Right lung (tissue), 5 donors: ENCODE data around the gene C19orf85. TPM values are rescaled to one million over a fixed set of nuclear protein-coding genes. Genes with fewer than 3 reads are reported as not detected.

Source experiments
- DNase-seq, 2 donors: peaks; one replicate each; pipeline ENCODE4 v3.0.0-alpha.2; 2013
- polyA plus RNA-seq, 5 donors: library from polyadenylated mRNA; unstranded; fragments of 120-200 nt; gene quantifications; one replicate each; pipeline versions ENCODE4 v1.2.1 to v1.2.3, GENCODE V29; 2013; ENCODE audit warnings: inconsistent platforms in 1 of 5, low replicate concordance in 1 of 5; ENCODE audit not compliant: insufficient read length in 5 of 5, insufficient read depth in 1 of 5

C19orf85 gene
- polyA plus RNA-seq, 5 donors = not detected

GRCh38 chr19:55489711-55490477 is 25.3 kb upstream of the C19orf85 start:
- DNase-seq = no peak

DNA sequence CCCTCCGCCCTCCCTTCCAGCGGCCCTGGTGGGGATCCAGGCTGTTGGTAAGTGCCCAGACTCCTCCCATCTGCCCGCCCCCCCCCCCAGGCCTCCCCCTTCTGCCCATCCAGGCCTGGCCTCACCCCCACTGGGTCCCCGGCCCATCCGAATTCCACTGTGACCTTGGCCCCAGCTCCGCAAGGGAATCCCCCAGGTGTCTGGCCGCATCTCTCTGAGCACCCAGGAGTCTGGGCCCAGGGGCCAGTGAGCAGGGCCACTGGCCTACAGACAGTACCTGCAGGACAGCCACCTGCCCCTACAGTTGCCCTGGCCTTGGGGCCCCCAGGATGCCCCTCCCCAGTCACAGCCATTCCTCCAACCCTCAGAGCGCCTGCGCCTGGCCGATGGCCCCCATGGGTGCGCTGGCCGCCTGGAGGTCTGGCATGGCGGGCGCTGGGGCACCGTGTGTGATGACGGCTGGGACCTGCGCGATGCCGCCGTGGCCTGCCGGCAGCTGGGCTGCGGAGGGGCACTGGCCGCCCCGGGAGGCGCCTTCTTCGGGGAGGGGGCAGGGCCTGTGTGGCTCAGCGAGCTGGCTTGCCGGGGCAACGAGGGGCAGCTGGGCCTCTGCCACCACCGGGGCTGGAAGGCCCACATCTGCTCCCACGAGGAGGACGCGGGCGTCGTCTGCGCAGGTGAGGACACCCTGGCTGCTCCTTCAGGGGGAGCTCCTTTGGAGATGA is 24.6 kb upstream of the C19orf85 start:
- DNase-seq = no peak

DNA sequence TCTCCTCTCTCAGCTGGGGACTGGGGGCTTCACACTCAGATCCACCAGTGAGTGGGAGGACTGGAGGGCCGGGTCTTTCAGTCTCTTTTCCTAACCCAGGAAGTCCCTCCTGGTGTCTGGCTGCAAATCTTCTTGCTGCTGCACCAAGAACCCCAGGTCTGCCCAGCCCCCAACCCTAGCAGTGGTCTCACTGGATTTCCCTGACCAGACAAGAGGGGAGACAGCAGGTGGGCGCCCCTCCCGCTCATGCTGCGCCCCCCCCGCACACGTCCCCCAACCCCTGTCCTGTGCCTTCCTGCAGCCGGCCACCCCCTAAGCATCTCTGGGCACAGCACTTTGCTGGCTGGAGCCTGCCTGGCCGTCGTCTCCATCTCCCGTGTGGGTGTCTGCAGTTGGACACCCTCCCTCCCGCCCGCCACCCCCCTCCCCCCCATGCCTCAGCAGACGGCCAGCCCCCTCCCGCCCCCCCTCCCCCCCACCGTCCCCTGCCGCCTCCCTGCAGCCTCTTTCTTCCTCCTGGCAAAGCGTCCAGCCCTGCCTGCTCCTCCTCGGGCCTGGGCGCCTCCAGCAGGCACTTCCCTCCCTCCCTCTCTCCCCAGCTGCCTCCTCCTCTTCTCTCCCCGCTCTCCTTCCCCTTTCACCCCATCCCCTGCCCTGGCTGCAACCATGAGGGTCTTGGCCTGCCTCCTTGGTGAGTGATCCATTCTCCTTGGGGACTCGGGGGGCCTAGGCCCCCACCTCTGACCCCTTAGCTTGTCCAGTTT is 23.6 kb upstream of the C19orf85 start, which contains the start of gene SSC5D:
Gene SSC5D, plus strand, starts transcription at position 513 of the 764 bp plus-strand sequence. Its CDS starts 154 bp downstream, at position 667.
- DNase-seq = peak in 1 of 2 donors; percentile 42

DNA sequence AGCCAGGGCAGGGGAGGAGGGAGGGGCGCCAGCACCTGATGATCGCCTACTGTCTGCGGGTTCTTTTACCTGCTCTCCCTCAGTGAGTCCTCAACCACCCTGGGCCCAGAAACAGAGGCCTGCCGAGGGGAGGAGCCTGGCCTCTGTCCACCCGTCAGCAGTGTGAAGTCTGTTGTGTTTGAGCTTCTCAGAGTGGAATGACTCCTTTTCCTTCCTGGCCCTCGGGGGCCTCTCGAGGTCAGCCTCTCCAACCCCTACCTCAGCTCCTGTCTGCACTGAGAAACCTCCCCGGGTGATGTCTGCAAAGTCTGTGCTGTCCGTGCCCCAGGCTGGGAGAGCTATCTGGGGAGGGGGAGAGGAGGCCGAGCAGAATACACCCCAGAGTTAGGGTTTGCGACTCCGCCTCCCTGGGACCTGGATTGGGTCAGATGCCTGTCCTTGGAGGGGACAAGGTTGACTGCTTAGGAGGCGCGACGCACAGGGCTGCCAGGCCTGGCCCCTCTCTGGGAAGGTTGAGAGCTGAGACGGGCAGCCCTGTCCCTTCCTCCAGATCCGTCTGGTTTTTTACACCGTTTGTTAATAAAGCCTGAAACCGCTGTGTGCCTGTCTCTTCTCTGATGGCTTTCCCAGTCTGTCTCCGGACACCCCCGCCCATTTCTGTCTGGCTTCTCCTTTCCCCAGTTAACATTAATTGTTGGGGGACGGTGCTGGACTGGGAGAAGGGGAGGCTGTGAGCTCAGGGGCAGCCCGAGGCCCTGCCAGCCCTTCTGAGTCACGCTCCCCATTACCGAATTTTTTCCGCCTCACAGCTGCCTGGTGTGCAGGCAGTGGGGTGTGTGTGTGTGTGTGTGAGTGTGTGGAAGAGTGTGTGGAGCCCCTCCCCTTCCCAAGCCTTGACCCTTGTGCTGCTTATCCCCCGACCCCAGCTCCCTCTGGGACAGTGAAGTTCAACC is 22.7 kb upstream of the C19orf85 start:
- peak in 1 of 2 donors; percentile 59 for DNase-seq

DNA sequence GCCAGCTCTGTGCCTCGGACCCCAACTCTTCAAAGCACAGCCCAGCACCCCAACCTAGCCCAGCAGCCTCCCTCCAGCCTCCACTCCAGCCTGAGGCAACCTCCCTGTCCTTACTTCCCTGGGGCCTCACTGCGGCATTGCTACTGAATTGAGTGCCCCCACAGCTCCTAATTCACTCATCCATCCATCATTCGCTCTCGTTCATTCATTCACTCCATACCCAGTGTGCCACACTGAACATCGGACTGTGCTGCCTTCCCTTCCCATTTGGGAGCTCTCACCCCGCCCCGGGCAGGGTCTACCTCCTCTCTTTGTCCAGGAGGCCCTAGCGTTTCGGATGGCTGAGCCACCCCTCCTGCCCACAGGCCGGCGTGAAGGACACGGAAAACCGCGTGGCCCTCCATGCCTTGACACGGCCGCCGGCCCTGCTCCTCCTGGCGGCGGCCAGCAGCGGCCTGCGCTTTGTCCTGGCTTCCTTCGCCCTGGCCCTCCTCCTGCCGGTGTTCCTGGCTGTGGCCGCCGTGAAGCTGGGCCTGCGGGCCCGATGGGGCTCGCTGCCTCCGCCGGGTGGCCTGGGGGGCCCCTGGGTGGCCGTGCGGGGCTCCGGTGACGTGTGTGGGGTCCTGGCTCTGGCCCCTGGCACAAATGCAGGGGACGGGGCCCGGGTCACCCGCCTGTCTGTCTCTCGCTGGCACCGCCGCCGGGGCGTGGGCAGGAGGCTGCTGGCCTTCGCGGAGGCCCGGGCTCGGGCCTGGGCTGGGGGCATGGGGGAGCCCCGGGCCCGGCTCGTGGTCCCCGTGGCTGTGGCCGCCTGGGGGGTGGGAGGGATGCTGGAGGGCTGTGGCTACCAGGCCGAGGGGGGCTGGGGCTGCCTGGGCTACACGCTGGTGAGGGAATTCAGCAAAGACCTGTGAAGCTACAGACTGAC is 21.8 kb upstream of the C19orf85 start:
- DNase-seq = no peak

- no peak for DNase-seq
These were observed 21.0 kb upstream of the C19orf85 start for GRCh38 chr19:55485439-55486011.

- DNase-seq = peak; percentile 77 to 80
These were observed 20.3 kb upstream of the C19orf85 start, which contains the start of gene NAT14 for GRCh38 chr19:55484593-55485438. Gene NAT14, plus strand, starts transcription at chr19:55485188. Its CDS starts 521 bp downstream, at chr19:55485709.

DNA sequence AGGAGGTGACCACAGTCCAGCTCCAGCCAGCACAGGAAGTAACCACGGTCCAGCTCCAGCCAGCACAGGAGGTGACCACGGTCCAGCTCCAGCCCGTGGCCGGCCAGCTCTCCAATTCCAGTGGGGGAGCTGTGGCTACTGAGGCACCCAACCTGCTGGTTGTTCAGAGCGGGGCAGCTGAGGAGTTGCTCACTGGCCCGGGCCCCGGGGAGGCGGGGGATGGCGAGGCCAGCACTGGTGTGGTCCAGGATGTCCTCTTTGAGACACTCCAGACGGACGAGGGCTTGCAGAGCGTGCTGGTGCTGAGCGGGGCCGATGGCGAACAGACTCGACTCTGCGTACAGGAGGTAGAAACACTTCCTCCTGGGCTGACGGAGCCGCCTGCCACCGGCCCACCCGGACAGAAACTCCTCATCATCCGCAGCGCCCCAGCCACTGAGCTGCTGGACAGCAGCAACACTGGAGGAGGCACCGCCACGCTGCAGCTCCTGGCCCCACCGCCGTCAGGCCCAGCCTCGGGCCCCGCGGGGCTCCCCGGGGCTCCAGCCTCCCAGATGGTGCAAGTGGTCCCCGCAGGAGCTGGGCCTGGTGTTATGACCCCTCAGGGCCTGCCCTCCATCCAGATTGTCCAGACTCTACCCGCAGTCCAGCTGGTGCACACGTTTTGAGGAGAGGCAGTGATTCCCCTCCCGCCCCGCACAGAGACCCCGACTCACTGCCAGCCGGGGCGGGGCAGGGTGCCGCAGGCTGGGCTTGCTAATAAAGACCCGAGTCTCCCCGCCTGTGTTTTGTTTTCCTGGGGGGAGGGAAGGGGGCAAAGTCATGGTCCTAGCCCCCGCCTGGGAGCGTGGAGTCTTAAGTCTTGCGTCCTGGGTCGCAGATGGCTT is 19.4 kb upstream of the C19orf85 start:
- DNase-seq = no peak

DNA sequence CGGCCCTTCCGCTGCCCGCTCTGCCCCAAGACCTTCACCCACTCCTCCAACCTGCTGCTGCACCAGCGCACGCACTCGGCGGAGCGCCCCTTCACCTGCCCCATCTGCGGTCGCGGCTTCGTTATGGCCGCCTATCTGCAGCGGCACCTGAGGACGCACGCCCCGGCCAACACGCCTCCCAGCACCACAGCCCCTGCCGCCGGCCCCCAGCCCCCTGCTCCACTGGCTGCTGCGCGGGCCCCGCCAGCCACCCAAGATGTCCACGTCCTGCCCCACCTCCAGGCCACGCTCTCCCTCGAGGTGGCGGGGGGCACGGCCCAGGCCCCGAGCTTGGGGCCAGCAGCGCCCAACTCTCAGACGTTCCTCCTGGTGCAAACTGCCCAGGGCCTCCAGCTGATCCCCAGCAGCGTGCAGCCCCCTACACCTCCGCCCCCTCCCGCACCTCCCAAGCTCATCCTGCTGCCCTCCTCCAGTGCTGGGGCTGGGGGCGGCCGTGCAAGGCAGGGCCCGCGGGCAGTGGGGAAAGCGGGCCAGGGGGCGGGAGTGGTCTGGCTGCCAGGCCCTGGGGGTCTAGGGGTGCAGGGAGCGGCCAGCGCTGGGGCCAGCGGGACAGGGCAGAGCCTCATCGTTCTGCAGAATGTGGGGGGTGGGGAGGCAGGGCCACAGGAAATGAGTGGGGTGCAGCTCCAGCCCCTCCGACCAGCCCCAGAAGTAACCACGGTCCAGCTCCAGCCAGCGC is 18.6 kb upstream of the C19orf85 start:
- DNase-seq = no peak

- no peak for DNase-seq
These were observed 17.8 kb upstream of the C19orf85 start for GRCh38 chr19:55482156-55482961.

DNA sequence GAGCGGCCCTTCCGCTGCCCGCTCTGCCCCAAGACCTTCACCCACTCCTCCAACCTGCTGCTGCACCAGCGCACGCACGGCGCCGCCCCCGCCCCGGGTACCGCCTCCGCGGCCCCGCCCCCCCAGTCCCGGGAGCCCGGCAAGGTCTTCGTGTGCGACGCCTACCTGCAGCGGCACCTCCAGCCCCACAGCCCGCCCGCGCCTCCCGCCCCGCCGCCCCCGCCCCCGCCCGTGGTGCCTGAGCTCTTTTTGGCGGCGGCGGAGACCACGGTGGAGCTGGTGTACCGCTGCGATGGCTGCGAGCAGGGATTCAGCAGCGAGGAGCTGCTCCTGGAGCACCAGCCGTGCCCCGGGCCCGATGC is 17.2 kb upstream of the C19orf85 start:
- DNase-seq = no peak

GRCh38 chr19:55481148-55481793 is 16.7 kb upstream of the C19orf85 start:
- DNase-seq = no peak

- DNase-seq = no peak
These were observed 15.1 kb upstream of the C19orf85 start for GRCh38 chr19:55479451-55480230.

GRCh38 chr19:55479045-55479444 is 14.5 kb upstream of the C19orf85 start:
- no peak for DNase-seq

- DNase-seq = no peak
These were observed 13.8 kb upstream of the C19orf85 start for GRCh38 chr19:55478364-55478763.
